Keratinocyte (primary cell): ENCODE results near the gene IGFL1.

Experiments used
- EZH2 ChIP-seq: IDR thresholded peaks from one replicate; pipeline ENCODE4 v1.6.1; 2012; ENCODE audit warnings: inconsistent platforms, mild to moderate bottlenecking, low read length, moderate library complexity
- TF ChIP-seq, protein P1 (sequence below), 3 experiments: IDR thresholded peaks in 1 of 3; conservative IDR thresholded peaks in 1 of 3; optimal IDR thresholded peaks in 1 of 3; 2 replicates in 2 of 3; 3 replicates in 1 of 3; pipeline versions ENCODE3 to v1.5.1; 2011; ENCODE audit warnings: low read length in 3 of 3, mild to moderate bottlenecking in 3 of 3, moderate library complexity in 2 of 3, control low read depth in 1 of 3, inconsistent platforms in 1 of 3; ENCODE audit not compliant: insufficient read depth in 2 of 3; ENCODE audit errors: extremely low read depth in 1 of 3

DNA sequence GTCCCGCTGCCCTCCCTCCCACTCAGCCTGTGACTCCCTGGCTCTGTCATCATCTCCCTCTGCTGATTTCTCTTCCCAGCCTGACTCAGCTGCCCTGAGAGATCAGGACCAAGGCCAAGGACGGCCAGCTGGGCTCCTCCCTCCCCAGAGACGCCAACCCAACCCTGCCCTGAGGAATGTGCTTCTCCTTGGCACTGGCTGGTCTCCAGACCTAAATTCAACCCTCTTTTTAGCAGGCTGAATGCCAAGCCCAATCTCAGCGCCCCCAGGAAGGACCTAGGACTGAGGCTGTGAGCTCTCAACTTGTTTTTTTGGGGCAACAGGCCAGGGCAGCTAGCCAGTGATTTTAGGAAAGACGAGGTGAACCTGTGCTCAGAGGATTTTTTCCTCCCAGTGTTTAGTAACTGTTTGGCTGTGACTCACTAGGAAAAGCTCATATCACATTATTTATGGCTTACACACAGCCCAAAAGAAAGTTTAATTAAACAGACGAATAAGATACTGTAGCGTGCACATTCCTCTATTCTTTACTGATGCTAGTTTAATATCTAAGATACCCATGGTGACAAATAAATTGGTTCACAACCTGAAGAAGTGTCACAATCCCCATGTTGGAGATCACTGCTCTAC is 7.4 kb upstream of the IGFL1 start:
- TF ChIP-seq, protein P1, sequence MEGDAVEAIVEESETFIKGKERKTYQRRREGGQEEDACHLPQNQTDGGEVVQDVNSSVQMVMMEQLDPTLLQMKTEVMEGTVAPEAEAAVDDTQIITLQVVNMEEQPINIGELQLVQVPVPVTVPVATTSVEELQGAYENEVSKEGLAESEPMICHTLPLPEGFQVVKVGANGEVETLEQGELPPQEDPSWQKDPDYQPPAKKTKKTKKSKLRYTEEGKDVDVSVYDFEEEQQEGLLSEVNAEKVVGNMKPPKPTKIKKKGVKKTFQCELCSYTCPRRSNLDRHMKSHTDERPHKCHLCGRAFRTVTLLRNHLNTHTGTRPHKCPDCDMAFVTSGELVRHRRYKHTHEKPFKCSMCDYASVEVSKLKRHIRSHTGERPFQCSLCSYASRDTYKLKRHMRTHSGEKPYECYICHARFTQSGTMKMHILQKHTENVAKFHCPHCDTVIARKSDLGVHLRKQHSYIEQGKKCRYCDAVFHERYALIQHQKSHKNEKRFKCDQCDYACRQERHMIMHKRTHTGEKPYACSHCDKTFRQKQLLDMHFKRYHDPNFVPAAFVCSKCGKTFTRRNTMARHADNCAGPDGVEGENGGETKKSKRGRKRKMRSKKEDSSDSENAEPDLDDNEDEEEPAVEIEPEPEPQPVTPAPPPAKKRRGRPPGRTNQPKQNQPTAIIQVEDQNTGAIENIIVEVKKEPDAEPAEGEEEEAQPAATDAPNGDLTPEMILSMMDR (optimal IDR thresholded peaks at IDR 0.05 in 1 of 3, IDR thresholded peaks at IDR 0.05 in 1 of 3, conservative IDR thresholded peaks at IDR 0.05 in 1 of 3; ENCODE audit: extremely low read depth in 1 of 3, insufficient read depth in 2 of 3, low read length in 3 of 3) = no peak
- TF ChIP-seq EZH2 = no peak
